Hepatic stellate cell (primary cell): ENCODE measurements around the gene GYG2.
A peak's percentile ranks its signal among the peaks of the same experiment; 100 is the strongest.
"Not testable (repeated sequence)": the region's sequence is repeated elsewhere in the genome, so short reads cannot be mapped to it uniquely, and the experiment has no call there.

ENCODE experiments used
- DNase-seq: peaks from one replicate; pipeline ENCODE4 v3.0.0; 2011; ENCODE audit warnings: low spot score

GYG2 gene

GRCh38 chrX:2907295-2907694 lies 78.6 kb downstream of the GYG2 start:
- no peak for DNase-seq

- no peak for DNase-seq
Observed at GRCh38 chrX:2908125-2908685, 79.5 kb downstream of the GYG2 start.

- DNase-seq = no peak
Observed at GRCh38 chrX:2910109-2910508, 81.4 kb downstream of the GYG2 start.

- DNase-seq = no peak
Observed at GRCh38 chrX:2913118-2913517, 84.4 kb downstream of the GYG2 start.

GRCh38 chrX:2917767-2918166 lies 89.0 kb downstream of the GYG2 start:
- DNase-seq = no peak

GRCh38 chrX:2921193-2921592 lies 92.5 kb downstream of the GYG2 start:
- DNase-seq = no peak

GRCh38 chrX:2921750-2922149 lies 93.0 kb downstream of the GYG2 start:
- DNase-seq = no peak

- no peak for DNase-seq
Observed at GRCh38 chrX:2924151-2924550, 95.4 kb downstream of the GYG2 start.

GRCh38 chrX:2926255-2926654 lies 97.5 kb downstream of the GYG2 start:
- not testable (repeated sequence) for DNase-seq

GRCh38 chrX:2926664-2927275 lies 98.0 kb downstream of the GYG2 start:
- DNase-seq = no peak

GRCh38 chrX:2928191-2928582 lies 99.5 kb downstream of the GYG2 start:
- peak; percentile 29 for DNase-seq

GRCh38 chrX:2928583-2929434 lies 100.1 kb downstream of the GYG2 start, which contains the start of gene ARSD:
ARSD (minus strand) TSS chrX:2929339; CDS start chrX:2929275, 64 bp downstream.
- DNase-seq = peak; percentile 73

- DNase-seq = no peak
Observed at GRCh38 chrX:2931155-2931554, 102.4 kb downstream of the GYG2 start.

GRCh38 chrX:2931612-2932011 lies 102.9 kb downstream of the GYG2 start:
- DNase-seq = no peak
